ENCODE measurements around the gene HMOX2.

GRCh38 chr16:4455081-4455480 is 21.1 kb upstream of the HMOX2 start:
- TF ChIP-seq, protein P1, sequence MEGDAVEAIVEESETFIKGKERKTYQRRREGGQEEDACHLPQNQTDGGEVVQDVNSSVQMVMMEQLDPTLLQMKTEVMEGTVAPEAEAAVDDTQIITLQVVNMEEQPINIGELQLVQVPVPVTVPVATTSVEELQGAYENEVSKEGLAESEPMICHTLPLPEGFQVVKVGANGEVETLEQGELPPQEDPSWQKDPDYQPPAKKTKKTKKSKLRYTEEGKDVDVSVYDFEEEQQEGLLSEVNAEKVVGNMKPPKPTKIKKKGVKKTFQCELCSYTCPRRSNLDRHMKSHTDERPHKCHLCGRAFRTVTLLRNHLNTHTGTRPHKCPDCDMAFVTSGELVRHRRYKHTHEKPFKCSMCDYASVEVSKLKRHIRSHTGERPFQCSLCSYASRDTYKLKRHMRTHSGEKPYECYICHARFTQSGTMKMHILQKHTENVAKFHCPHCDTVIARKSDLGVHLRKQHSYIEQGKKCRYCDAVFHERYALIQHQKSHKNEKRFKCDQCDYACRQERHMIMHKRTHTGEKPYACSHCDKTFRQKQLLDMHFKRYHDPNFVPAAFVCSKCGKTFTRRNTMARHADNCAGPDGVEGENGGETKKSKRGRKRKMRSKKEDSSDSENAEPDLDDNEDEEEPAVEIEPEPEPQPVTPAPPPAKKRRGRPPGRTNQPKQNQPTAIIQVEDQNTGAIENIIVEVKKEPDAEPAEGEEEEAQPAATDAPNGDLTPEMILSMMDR (IDR thresholded peaks at IDR 0.05; ENCODE audit: borderline replicate concordance, extremely low read depth, low read length, poor library complexity, severe bottlenecking), result no peak
- no peak for TF ChIP-seq EZH2 (IDR thresholded peaks at IDR 0.05; ENCODE audit: borderline replicate concordance, low read depth, low read length, severe bottlenecking)

All from DND-41 (cell line).